Vagina (tissue), 2 donors: ENCODE results near the gene YWHAG.

Source experiments
- POLR2A ChIP-seq, 2 donors: fragments of 450-650 bp; IDR thresholded peaks; one replicate each; pipeline ENCODE4 v1.6.1; 2017; ENCODE audit warnings: antibody characterized with exemption in 2 of 2, mild to moderate bottlenecking in 2 of 2, moderate library complexity in 2 of 2
- TF ChIP-seq, protein P1 (sequence below), 3 experiments: fragments of 450-650 bp in 2 of 3; fragments of 200-600 bp in 1 of 3; sonication (generic) in 1 of 3; IDR thresholded peaks; one replicate each; pipeline ENCODE4 v1.5.1; 2017 to 2019; ENCODE audit warnings: antibody characterized with exemption in 3 of 3, mild to moderate bottlenecking in 2 of 3, moderate library complexity in 2 of 3

DNA sequence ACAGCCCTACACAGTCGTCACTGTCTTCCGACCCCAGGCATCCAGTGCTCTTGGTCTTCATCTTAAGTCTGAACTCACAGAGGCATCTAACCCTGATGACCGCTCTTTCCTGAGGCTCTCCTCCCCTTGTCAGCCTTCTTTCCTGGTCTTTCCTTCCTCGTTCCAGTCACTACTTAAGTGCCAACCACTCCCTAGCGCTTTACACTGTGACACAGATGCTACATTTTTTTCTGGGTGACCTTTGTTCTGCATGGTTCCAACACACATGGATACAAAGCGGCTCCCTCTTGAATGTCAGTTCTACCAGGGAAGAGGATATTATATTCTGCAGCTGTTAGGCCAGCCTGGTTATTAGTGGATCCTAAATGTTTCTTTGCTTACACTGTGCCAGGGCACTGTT lies 12.7 kb downstream of the YWHAG start:
- TF ChIP-seq, protein P1, sequence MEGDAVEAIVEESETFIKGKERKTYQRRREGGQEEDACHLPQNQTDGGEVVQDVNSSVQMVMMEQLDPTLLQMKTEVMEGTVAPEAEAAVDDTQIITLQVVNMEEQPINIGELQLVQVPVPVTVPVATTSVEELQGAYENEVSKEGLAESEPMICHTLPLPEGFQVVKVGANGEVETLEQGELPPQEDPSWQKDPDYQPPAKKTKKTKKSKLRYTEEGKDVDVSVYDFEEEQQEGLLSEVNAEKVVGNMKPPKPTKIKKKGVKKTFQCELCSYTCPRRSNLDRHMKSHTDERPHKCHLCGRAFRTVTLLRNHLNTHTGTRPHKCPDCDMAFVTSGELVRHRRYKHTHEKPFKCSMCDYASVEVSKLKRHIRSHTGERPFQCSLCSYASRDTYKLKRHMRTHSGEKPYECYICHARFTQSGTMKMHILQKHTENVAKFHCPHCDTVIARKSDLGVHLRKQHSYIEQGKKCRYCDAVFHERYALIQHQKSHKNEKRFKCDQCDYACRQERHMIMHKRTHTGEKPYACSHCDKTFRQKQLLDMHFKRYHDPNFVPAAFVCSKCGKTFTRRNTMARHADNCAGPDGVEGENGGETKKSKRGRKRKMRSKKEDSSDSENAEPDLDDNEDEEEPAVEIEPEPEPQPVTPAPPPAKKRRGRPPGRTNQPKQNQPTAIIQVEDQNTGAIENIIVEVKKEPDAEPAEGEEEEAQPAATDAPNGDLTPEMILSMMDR (IDR thresholded peaks at IDR 0.05) = no peak
- TF ChIP-seq POLR2A (IDR thresholded peaks at IDR 0.05) = no peak
